Left ventricle myocardium superior (tissue), 1 donor: ENCODE results near the gene SH3BGRL2. TPM values are rescaled to one million over a fixed set of nuclear protein-coding genes. Genes with fewer than 3 reads are reported as not detected.
"Not testable (repeated sequence)": the region's sequence is repeated elsewhere in the genome, so short reads cannot be mapped to it uniquely, and the experiment has no call there.

Source experiments
- ATAC-seq: fragments of 200-7000 bp; cut with Tn5 transposase; one replicate; pipeline ENCODE4 v1.9.1; 2020; ENCODE audit warnings: mild to moderate bottlenecking, moderate library complexity
- DNase-seq: peaks from one replicate; pipeline ENCODE4 v3.0.0-alpha.2; 2020
- intact Hi-C: fragments of 100-400 bp; cut with micrococcal nuclease; formaldehyde crosslinking; loops from one replicate; pipeline ENCODE4 v1.11.0; 2022
- total RNA-seq: library from RNA; stranded (reverse); fragmentation: NEBNext Ultra II Directional; extraction: Animal tissue kit (Norgen Biotek cat#: 25700); gene quantifications from one replicate; pipeline ENCODE4 v1.2.1, GENCODE V29; 2021
- donor health status: DM: no; HTN: yes; CAD: no; lungs with severe emphysema.

The SH3BGRL2 gene
- total RNA-seq, 1 donor from 2014 or later, result 9.0 TPM

DNA sequence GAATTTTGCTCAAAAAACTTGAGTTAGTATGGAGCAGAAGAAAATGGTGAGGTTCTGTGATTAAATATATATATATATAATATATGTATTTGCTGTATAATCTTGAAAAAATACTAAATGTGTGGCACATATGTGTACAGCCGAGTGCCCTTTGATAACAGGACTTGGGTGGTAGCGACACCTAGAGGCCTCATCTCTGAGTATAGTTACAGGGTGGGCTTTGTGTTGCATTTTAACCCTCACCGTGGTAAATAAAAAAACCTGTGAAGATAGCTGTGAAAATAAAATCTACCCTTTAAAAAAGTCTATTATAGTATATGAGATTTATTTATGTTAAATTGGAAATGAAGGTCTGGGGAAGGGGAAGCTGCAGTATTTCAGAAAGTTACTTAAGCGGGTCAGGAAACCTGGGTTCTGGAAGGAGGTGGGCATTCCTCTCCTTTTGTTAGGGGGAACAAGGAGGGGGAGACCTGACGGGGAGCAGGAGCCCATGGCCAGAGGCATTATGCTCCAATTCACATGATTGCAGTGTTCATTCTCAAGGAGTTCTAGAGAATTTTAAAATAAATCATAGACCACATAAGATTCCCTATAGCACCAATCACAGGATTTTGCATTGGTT lies 82.7 kb downstream of the SH3BGRL2 start:
- intact Hi-C loops, result loop anchor here (5.0 kb wide), 1 partner anchor 142 kb away; no protein-coding TSS in a partner anchor
- DNase-seq, result no peak
- peak; percentile 67 for ATAC-seq

GRCh38 chr6:79717989-79718388 lies 86.9 kb downstream of the SH3BGRL2 start:
- ATAC-seq, result no peak
- no peak for DNase-seq
- intact Hi-C loops, result no loop called here

DNA sequence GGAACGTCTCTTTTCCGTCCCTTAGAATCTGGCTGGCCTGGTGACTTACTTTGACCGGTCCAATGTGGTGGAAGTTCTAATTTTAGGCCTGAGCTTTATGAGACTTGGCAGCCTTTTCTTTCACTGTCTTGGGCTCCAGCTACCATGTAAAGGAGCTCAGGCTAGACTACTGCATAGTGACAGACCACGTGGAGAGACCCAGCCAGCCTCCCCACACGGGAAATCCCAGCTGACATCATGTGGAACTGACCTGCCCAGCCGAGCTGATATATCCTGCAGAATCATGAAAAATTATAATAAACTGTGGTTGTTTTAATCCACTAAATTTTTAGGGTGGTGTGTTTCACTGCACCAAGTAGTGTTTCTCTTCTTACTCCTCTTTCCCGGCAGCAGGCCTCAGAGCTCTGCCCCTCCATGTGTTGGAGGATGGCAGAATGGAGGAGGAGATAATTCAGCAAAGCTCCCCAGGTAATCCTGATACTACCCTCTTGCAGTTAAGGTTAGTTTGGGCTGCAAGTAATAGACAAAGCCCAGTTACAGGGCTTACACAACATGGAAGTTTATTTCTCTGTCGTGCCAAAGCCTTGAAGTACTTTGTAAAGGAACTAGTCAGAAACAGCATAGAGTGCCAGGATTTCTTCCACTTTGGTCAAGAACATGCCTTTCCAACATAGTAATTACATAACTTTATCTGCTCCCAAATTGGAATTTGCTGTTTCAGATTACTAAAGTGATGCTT lies 87.5 kb downstream of the SH3BGRL2 start:
- DNase-seq (no peak), ATAC-seq (peak; percentile 21)
- intact Hi-C loops, result no loop called here

GRCh38 chr6:79719248-79719960 lies 88.3 kb downstream of the SH3BGRL2 start:
- ATAC-seq, result peak; percentile 27
- intact Hi-C loops, result no loop called here
- DNase-seq, result no peak

- ATAC-seq (peak; percentile 97), DNase-seq (peak; percentile 47)
- intact Hi-C loops, result no loop called here
Measured at GRCh38 chr6:79724816-79725215, 93.7 kb downstream of the SH3BGRL2 start.

GRCh38 chr6:79731471-79731870 lies 100.3 kb downstream of the SH3BGRL2 start:
- no peak for DNase-seq
- intact Hi-C loops, result no loop called here
- no peak for ATAC-seq

DNA sequence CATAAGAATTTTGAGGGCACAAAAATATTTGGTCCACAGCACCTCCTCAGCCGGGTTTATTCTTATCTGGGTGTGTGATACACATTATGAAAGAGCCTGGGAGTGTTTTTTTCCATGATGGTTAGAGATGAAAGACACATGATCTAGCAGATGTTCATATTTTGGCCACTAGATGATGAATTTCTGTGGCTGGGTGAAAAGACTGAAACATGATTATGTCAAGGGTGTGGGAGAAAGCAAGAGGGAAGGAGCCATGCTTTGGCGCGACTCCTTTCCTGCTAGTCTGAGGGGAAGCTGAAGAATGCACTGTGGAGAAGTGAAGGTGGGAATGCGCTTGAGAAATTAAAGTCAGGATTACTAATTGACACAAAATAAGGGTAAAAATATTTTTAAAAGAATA lies 102.3 kb downstream of the SH3BGRL2 start:
- intact Hi-C loops, result no loop called here
- ATAC-seq (no peak), DNase-seq (no peak)

DNA sequence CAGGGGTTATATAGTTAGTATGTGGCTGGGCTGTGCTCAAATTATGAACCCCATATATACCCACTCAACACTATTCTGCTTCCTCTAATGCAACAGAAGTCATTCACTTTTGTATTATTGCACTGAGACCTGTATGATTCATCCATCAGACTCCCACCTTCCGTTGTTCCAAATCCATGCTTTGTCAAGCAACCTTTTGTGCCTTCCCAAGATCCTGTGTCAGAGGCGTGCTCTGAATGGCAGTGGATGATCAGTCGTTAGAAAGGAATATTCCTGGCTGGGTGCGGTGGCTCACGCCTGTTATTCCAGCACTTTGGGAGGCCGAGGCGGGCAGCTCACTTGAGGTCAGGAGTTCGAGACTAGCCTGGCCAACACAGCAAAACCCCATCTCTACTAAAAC lies 103.2 kb downstream of the SH3BGRL2 start:
- no peak for ATAC-seq

DNA sequence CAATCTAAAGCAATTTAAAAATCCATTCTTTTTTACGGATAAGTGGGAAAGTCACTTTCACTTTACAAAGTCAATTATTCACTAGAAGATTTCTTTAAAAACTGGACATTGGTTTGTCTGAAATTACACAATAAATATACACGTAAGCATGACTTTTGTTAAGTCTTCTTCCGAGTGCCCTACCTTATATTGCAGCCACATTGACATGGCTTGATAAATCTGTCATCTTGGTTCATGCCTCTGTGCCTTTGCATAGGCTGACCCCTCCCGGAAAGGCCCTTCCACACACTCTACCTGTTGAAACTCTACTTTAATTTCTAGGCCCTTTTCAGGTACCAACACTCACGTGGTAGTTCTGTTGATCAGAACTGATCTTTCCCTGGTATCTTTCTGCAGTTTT lies 104.1 kb downstream of the SH3BGRL2 start:
- DNase-seq (no peak), ATAC-seq (no peak)
- intact Hi-C loops, result no loop called here

More for the DNA sequence above, 103.2 kb downstream of the SH3BGRL2 start:
- intact Hi-C loops, result no loop called here
- DNase-seq, result no peak

- intact Hi-C loops, result no loop called here
- no peak for DNase-seq
- no peak for ATAC-seq
Measured at GRCh38 chr6:79737172-79737571, 106.0 kb downstream of the SH3BGRL2 start.

GRCh38 chr6:79742030-79742429 lies 110.9 kb downstream of the SH3BGRL2 start:
- ATAC-seq (no peak), DNase-seq (no peak)
- intact Hi-C loops, result no loop called here

GRCh38 chr6:79745282-79745681 lies 114.2 kb downstream of the SH3BGRL2 start:
- intact Hi-C loops, ATAC-seq, DNase-seq: not testable (repeated sequence)

- ATAC-seq, intact Hi-C loops, DNase-seq: not testable (repeated sequence)
Measured at GRCh38 chr6:79746325-79746724, 115.2 kb downstream of the SH3BGRL2 start.

DNA sequence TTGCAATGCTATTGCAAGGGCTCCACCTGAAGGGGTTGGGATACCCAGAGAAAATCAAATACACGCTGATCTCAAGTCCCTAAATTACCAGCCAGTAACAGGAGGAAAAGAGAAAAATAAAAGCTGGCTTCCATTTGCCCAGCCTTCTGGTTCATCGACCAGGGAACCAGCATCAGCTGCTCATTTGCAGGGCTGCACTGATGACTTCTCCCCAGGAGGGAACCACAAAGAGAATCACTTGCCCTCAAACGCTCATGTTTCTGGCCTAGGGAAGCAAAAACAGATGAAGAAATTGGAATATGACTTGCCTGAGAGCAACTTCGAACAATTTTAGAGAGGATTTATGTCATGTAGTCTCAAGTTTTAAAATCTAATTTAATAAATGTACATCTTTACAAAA lies 119.7 kb downstream of the SH3BGRL2 start:
- ATAC-seq (no peak), DNase-seq (no peak)
- intact Hi-C loops, result no loop called here

Other genes with a start within 250 kb of the SH3BGRL2 start
- 2.4 TPM for gene LCA5, start 93.9 kb upstream of the SH3BGRL2 start, total RNA-seq